Measurements from ENCODE around the gene RNF130. TPM values are rescaled to one million over a fixed set of nuclear protein-coding genes. Genes with fewer than 3 reads are reported as not detected.

The RNF130 gene
- total and polyA plus RNA-seq, 9 of the 15 experiments (the other 6 are each of a cell fraction or from before 2014, with no cell fraction given) = 5.8 to 39.4 (median 27.1) TPM

- no peak for TF ChIP-seq GMEB1 (CRISPR knock-in tag; IDR thresholded peaks at IDR 0.05)
- TF ChIP-seq KHSRP (IDR thresholded peaks at IDR 0.05) = peak; percentile 69
- no peak for TF ChIP-seq BMI1 (IDR thresholded peaks at IDR 0.05; ENCODE audit: low read length)
- TF ChIP-seq HDAC6 (IDR thresholded peaks at IDR 0.05; ENCODE audit: low read depth, low read length) = no peak
- TF ChIP-seq ZFP1 (CRISPR knock-in tag; IDR thresholded peaks at IDR 0.05) = no peak
- TF ChIP-seq POLR3G (IDR thresholded peaks at IDR 0.05; ENCODE audit: extremely low read depth, insufficient read length, insufficient replicate concordance) = no peak
- TF ChIP-seq USF1 (CRISPR knock-in tag; IDR thresholded peaks at IDR 0.05) = no peak
- TF ChIP-seq XRCC5 (IDR thresholded peaks at IDR 0.05; ENCODE audit: low read depth, low read length) = peak; percentile 65
- no peak for TF ChIP-seq ZNF354B (CRISPR knock-in tag; IDR thresholded peaks at IDR 0.05)
- peak; percentile 95 for TF ChIP-seq SMAD4 (CRISPR knock-in tag; conservative IDR thresholded peaks at IDR 0.05)
- peak; percentile 96 for TF ChIP-seq TEAD4 (IDR thresholded peaks at IDR 0.05; ENCODE audit: low read length)
- no peak for TF ChIP-seq TEAD4 (CRISPR knock-in tag; IDR thresholded peaks at IDR 0.05; ENCODE audit: borderline replicate concordance)
- TF ChIP-seq GATAD2B (IDR thresholded peaks at IDR 0.05; ENCODE audit: borderline replicate concordance) = peak; percentile 89
- 0 out of 2 replicates have a peak, but pooled peaks have one; percentile 7 for TF ChIP-seq ZNF134 (CRISPR knock-in tag; conservative IDR thresholded peaks at IDR 0.05)
- TF ChIP-seq SIN3A (IDR thresholded peaks at IDR 0.05; ENCODE audit: borderline replicate concordance in 2 of 2, control insufficient read depth in 1 of 2, low read depth in 2 of 2, low read length in 2 of 2) = peak in 1 of 2 experiments; percentile 55; a peak in 1 of 4 replicates
- TF ChIP-seq ZC3H4 (CRISPR knock-in tag; IDR thresholded peaks at IDR 0.05; ENCODE audit: borderline replicate concordance) = no peak
- TF ChIP-seq, protein P1, sequence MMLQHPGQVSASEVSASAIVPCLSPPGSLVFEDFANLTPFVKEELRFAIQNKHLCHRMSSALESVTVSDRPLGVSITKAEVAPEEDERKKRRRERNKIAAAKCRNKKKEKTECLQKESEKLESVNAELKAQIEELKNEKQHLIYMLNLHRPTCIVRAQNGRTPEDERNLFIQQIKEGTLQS (IDR thresholded peaks at IDR 0.05) = peak; percentile 73; the same call in 1 of the 2 replicates
- TF ChIP-seq, protein P1 (CRISPR knock-in tag; conservative IDR thresholded peaks at IDR 0.05) = no peak
- TF ChIP-seq ZNF121 (CRISPR knock-in tag; conservative IDR thresholded peaks at IDR 0.05) = no peak; the same call in 1 of the 2 replicates
- TF ChIP-seq ZFP91 (CRISPR knock-in tag; IDR thresholded peaks at IDR 0.05) = no peak
- TF ChIP-seq CREBBP (IDR thresholded peaks at IDR 0.05; ENCODE audit: low read depth, low read length) = no peak
- TF ChIP-seq SRSF3 (IDR thresholded peaks at IDR 0.05; ENCODE audit: insufficient read depth, low read length) = no peak
Observed at GRCh38 chr5:180093651-180094382, 22.3 kb upstream of the RNF130 start (continued).
